SU-DHL-6 (cell line): ENCODE measurements around the gene POLRMT.

Experiments used
- H2AFZ ChIP-seq: fragments of 200-600 bp; sonication (generic); 2 replicates; pipeline ENCODE4 v1.6.1; 2014; ENCODE audit warnings: low read depth, mild to moderate bottlenecking, moderate library complexity, mixed read lengths, antibody characterized with exemption, low read length; ENCODE audit not compliant: severe bottlenecking
- H3F3A ChIP-seq: fragments of 200-600 bp; shearing (Covaris generic); 2 replicates; pipeline ENCODE4 v1.6.0; 2016; ENCODE audit warnings: antibody characterized with exemption, mild to moderate bottlenecking; ENCODE audit not compliant: insufficient read depth
- H3K27ac ChIP-seq: fragments of 200-600 bp; sonication (generic); 2 replicates; pipeline ENCODE4 v1.5.1; 2016; ENCODE audit warnings: low read depth, mild to moderate bottlenecking, low read length, moderate library complexity, mixed read lengths
- H3K27me3 ChIP-seq: fragments of 200-600 bp; sonication (generic), shearing (Covaris generic); 2 replicates; pipeline ENCODE4 v1.6.0; 2014; ENCODE audit warnings: mild to moderate bottlenecking, low read length
- H3K36me3 ChIP-seq: fragments of 200-600 bp; sonication (generic); 2 replicates; pipeline ENCODE4 v1.6.1; 2014; ENCODE audit warnings: mild to moderate bottlenecking, low read length, mixed read lengths
- H3K4me2 ChIP-seq: fragments of 300-600, 200-600 bp; shearing (Covaris generic), sonication (generic); 2 replicates; pipeline ENCODE4 v1.6.0; 2014; ENCODE audit warnings: low read length, low read depth, mild to moderate bottlenecking; ENCODE audit not compliant: poor library complexity, severe bottlenecking
- H3K4me3 ChIP-seq: fragments of 200-600 bp; sonication (generic); 2 replicates; pipeline ENCODE4 v1.5.1; 2014; ENCODE audit warnings: antibody characterized with exemption, low read length, mild to moderate bottlenecking, mixed read lengths; ENCODE audit not compliant: insufficient read depth, poor library complexity, severe bottlenecking
- H3K79me2 ChIP-seq: fragments of 200-600 bp; sonication (generic); 2 replicates; pipeline ENCODE4 v1.6.1; 2014; ENCODE audit warnings: mild to moderate bottlenecking, low read length, moderate library complexity; ENCODE audit not compliant: insufficient read depth
- H3K9ac ChIP-seq: fragments of 200-600 bp; sonication (generic); 2 replicates; pipeline ENCODE4 v1.7.0; 2014; ENCODE audit warnings: mild to moderate bottlenecking, low read length
- H3K9me2 ChIP-seq: fragments of 200-600 bp; sonication (generic); replicated peaks from 2 replicates; pipeline ENCODE4 v1.6.1; 2014; ENCODE audit warnings: low read length; ENCODE audit not compliant: insufficient read depth
- H3K9me3 ChIP-seq: fragments of 200-600 bp; sonication (generic); 2 replicates; pipeline ENCODE4 v1.6.1; 2014; ENCODE audit warnings: low read length, mixed read lengths; ENCODE audit not compliant: insufficient read depth
- H4K20me1 ChIP-seq: fragments of 200-600 bp; sonication (generic); 2 replicates; pipeline ENCODE4 v1.6.1; 2014; ENCODE audit warnings: low read depth, mild to moderate bottlenecking, antibody characterized with exemption, low read length, moderate library complexity, mixed read lengths
- EZH2phosphoT487 ChIP-seq: fragments of 200-600 bp; sonication (generic), shearing (Covaris generic); conservative IDR thresholded peaks from 2 replicates; pipeline ENCODE4 v1.6.1; 2018; ENCODE audit warnings: mild to moderate bottlenecking, antibody characterized with exemption, low read length, moderate library complexity, mixed read lengths
- TF ChIP-seq, protein P1 (sequence below): fragments of 200-600 bp; sonication (generic); IDR thresholded peaks from one replicate; pipeline ENCODE4 v1.5.1; 2017; ENCODE audit warnings: antibody characterized with exemption, mild to moderate bottlenecking, low read length, moderate library complexity; ENCODE audit not compliant: insufficient read depth, poor library complexity, severe bottlenecking

POLRMT gene

GRCh38 chr19:650121-650520 is 16.8 kb upstream of the POLRMT start:
- peaks cover 10% of the 10 kb centered on the region; the same call in 1 of the 2 replicates for H4K20me1 ChIP-seq
- H3K9ac ChIP-seq, result no peak overlapping the region
- no peaks in the 10 kb centered on the region for H3F3A ChIP-seq
- peaks cover 29% of the 10 kb centered on the region for H3K79me2 ChIP-seq
- H3K4me2 ChIP-seq, result no peak overlapping the region
- no peaks in the 10 kb centered on the region for H3K9me3 ChIP-seq
- H3K4me3 ChIP-seq, result no peak overlapping the region
- no peaks in the 10 kb centered on the region for H3K36me3 ChIP-seq
- no peaks in the 10 kb centered on the region for H3K27me3 ChIP-seq
- H3K9me2 ChIP-seq, result no peaks in the 10 kb centered on the region
- no peak overlapping the region for H3K27ac ChIP-seq
- TF ChIP-seq EZH2phosphoT487, result no peak
- TF ChIP-seq, protein P1, sequence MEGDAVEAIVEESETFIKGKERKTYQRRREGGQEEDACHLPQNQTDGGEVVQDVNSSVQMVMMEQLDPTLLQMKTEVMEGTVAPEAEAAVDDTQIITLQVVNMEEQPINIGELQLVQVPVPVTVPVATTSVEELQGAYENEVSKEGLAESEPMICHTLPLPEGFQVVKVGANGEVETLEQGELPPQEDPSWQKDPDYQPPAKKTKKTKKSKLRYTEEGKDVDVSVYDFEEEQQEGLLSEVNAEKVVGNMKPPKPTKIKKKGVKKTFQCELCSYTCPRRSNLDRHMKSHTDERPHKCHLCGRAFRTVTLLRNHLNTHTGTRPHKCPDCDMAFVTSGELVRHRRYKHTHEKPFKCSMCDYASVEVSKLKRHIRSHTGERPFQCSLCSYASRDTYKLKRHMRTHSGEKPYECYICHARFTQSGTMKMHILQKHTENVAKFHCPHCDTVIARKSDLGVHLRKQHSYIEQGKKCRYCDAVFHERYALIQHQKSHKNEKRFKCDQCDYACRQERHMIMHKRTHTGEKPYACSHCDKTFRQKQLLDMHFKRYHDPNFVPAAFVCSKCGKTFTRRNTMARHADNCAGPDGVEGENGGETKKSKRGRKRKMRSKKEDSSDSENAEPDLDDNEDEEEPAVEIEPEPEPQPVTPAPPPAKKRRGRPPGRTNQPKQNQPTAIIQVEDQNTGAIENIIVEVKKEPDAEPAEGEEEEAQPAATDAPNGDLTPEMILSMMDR, result no peak
- H2AFZ ChIP-seq, result no peak overlapping the region

GRCh38 chr19:648904-649801 is 15.8 kb upstream of the POLRMT start:
- Histone ChIP-seq H3K9me3 (no peaks in the 10 kb centered on the region), H4K20me1 (0 out of 2 replicates have a peak, but pooled peaks cover 7% of the 10 kb centered on the region), H3K27me3 (no peaks in the 10 kb centered on the region), H3F3A (no peaks in the 10 kb centered on the region), H3K27ac (no peak overlapping the region), H3K9ac (no peak overlapping the region), H3K9me2 (no peaks in the 10 kb centered on the region), H3K4me2 (no peak overlapping the region), H3K4me3 (no peak overlapping the region), H2AFZ (no peak overlapping the region), H3K36me3 (no peaks in the 10 kb centered on the region), H3K79me2 (peaks cover 21% of the 10 kb centered on the region)
- TF ChIP-seq, protein P1, result no peak
- no peak for TF ChIP-seq EZH2phosphoT487

- no peak overlapping the region for H2AFZ ChIP-seq
- H3F3A ChIP-seq, result no peaks in the 10 kb centered on the region
- no peaks in the 10 kb centered on the region for H3K36me3 ChIP-seq
- H3K4me2 ChIP-seq, result no peak overlapping the region
- no peaks in the 10 kb centered on the region for H3K9me3 ChIP-seq
- peaks cover 13% of the 10 kb centered on the region for H3K79me2 ChIP-seq
- no peak overlapping the region for H3K4me3 ChIP-seq
- H4K20me1 ChIP-seq, result 0 out of 2 replicates have a peak, but pooled peaks cover 3% of the 10 kb centered on the region
- no peak overlapping the region for H3K27ac ChIP-seq
- H3K9ac ChIP-seq, result no peak overlapping the region
- H3K9me2 ChIP-seq, result no peaks in the 10 kb centered on the region
- no peaks in the 10 kb centered on the region for H3K27me3 ChIP-seq
- TF ChIP-seq, protein P1, result no peak
- no peak for TF ChIP-seq EZH2phosphoT487
These were observed 15.0 kb upstream of the POLRMT start for GRCh38 chr19:648305-648704.
